HCT116 (cell line): ENCODE data around the gene PLEKHA8. TPM values are rescaled to one million over a fixed set of nuclear protein-coding genes. Genes with fewer than 3 reads are reported as not detected.

Experiments
- ATAC-seq: fragments of 200-7000 bp; cut with Tn5 transposase; 2 replicates; pipeline ENCODE4 v1.9.1; 2020; ENCODE audit warnings: mild to moderate bottlenecking, moderate library complexity
- BruUV-seq: library from RNA; stranded (reverse); fragments of 400-500 nt; replicated peaks from 2 replicates; lab custom pipeline; 2021; lab: Mats Ljungman, UMichigan
- CTCF ChIA-PET: fragments of 300-600 bp; sonication (Branson Sonifier 250); formaldehyde crosslinking; loops from one replicate; lab custom pipeline; 2021; ENCODE audit warnings: antibody characterized with exemption; lab: Charles Lee
- POLR2A ChIA-PET: fragments of 300-600, 350-600 bp; sonication (Branson Sonifier 250); formaldehyde crosslinking; loops from one replicate; lab custom pipeline; 2021; ENCODE audit warnings: antibody characterized with exemption; lab: Charles Lee
- RAD21 ChIA-PET, 2 experiments: fragments of 300-600 bp; sonication (Branson Sonifier 250); formaldehyde crosslinking; loops; one replicate each; lab custom pipeline; 2023; ENCODE audit warnings: low total read pairs in 2 of 2; ENCODE audit not compliant: uncharacterized antibody in 2 of 2, unreplicated experiment in 2 of 2, low non-redundant PET in 1 of 2; lab: Charles Lee
- DNase-seq: peaks from one replicate; pipeline ENCODE4 v3.0.0-alpha.2; 2010; ENCODE audit warnings: low read depth, low spot score
- H2AFZ ChIP-seq: fragments of 200-600 bp; shearing (Covaris generic), sonication (generic); 2 replicates; pipeline ENCODE4 v1.6.1; 2017; ENCODE audit warnings: low read depth, mixed run types, mixed read lengths, antibody characterized with exemption, low read length; ENCODE audit not compliant: poor library complexity, severe bottlenecking
- H3K27ac ChIP-seq: 2 replicates; pipeline ENCODE4 v1.5.1; 2012; ENCODE audit warnings: low read depth, low read length
- H3K27me3 ChIP-seq: fragments of 200-600 bp; sonication (generic); 2 replicates; pipeline ENCODE4 v1.6.1; 2016; ENCODE audit warnings: mixed run types, low read length, mixed read lengths; ENCODE audit not compliant: insufficient read depth
- H3K36me3 ChIP-seq, 2 experiments: fragments of 200-500 bp in 1 of 2; fragments of 200-600 bp in 1 of 2; sonication (Bioruptor generic) in 1 of 2; sonication (generic) in 1 of 2; 2 replicates each; pipeline versions ENCODE4 v1.5.1 to v1.6.1; 2014 to 2016; ENCODE audit warnings: low read length in 2 of 2, inconsistent platforms in 1 of 2, mixed read lengths in 1 of 2, mixed run types in 1 of 2; ENCODE audit not compliant: insufficient read depth in 2 of 2, control insufficient read depth in 1 of 2
- H3K4me1 ChIP-seq, 2 experiments: fragments of 200-600 bp in 1 of 2; sonication (generic) in 1 of 2; 2 replicates each; pipeline versions ENCODE4 v1.5.1 to v1.6.1; 2012 to 2017; ENCODE audit warnings: low read length in 2 of 2, inconsistent platforms in 1 of 2, mild to moderate bottlenecking in 1 of 2, mixed read lengths in 1 of 2, mixed run types in 1 of 2, moderate library complexity in 1 of 2; ENCODE audit not compliant: insufficient read depth in 2 of 2, control insufficient read depth in 1 of 2
- H3K4me2 ChIP-seq: fragments of 200-600 bp; sonication (generic); 2 replicates; pipeline ENCODE4 v1.6.1; 2017; ENCODE audit warnings: mixed run types, low read length, mixed read lengths
- H3K4me3 ChIP-seq, 2 experiments: fragments of 200-600 bp in 1 of 2; sonication (generic) in 1 of 2; replicated peaks in 1 of 2; 2 replicates each; pipeline ENCODE4 v1.5.1; 2011 to 2016; ENCODE audit warnings: low read length in 2 of 2, control low read depth in 1 of 2, low read depth in 1 of 2, mild to moderate bottlenecking in 1 of 2, mixed read lengths in 1 of 2, mixed run types in 1 of 2
- H3K79me2 ChIP-seq: fragments of 200-600 bp; sonication (generic); 2 replicates; pipeline ENCODE4 v1.6.1; 2017; ENCODE audit warnings: mild to moderate bottlenecking, mixed run types, low read length, moderate library complexity, mixed read lengths; ENCODE audit not compliant: insufficient read depth
- H3K9ac ChIP-seq: fragments of 200-600 bp; sonication (generic); 2 replicates; pipeline ENCODE4 v1.6.1; 2016; ENCODE audit warnings: low read length, mixed read lengths
- H3K9me2 ChIP-seq: fragments of 200-600 bp; sonication (generic), shearing (Covaris generic); 2 replicates; pipeline ENCODE4 v1.6.1; 2017; ENCODE audit warnings: mixed run types, mild to moderate bottlenecking, moderate library complexity; ENCODE audit not compliant: insufficient read depth
- H3K9me3 ChIP-seq, 2 experiments: fragments of 200-500 bp in 1 of 2; fragments of 200-600 bp in 1 of 2; sonication (Bioruptor generic) in 1 of 2; sonication (generic) in 1 of 2; 2 replicates each; pipeline ENCODE4 v1.6.1; 2014 to 2017; ENCODE audit warnings: low read length in 2 of 2, mixed read lengths in 2 of 2, inconsistent platforms in 1 of 2, low read depth in 1 of 2, mild to moderate bottlenecking in 1 of 2, mixed run types in 1 of 2, moderate library complexity in 1 of 2; ENCODE audit not compliant: control insufficient read depth in 1 of 2, insufficient read depth in 1 of 2
- H4K20me1 ChIP-seq: fragments of 200-600 bp; sonication (generic), shearing (Covaris generic); 2 replicates; pipeline ENCODE4 v1.6.1; 2017; ENCODE audit warnings: mixed run types, mild to moderate bottlenecking, moderate library complexity; ENCODE audit not compliant: insufficient read depth
- EGR1 ChIP-seq: IDR thresholded peaks from 2 replicates; pipeline ENCODE4 v1.6.1; 2012; ENCODE audit warnings: low read depth
- JUND ChIP-seq: IDR thresholded peaks from 2 replicates; pipeline ENCODE4 v1.6.1; 2012
- RAD21 ChIP-seq: IDR thresholded peaks from 2 replicates; pipeline ENCODE4 v1.6.1; 2012; ENCODE audit warnings: low read depth, mild to moderate bottlenecking
- intact Hi-C: fragments of 100-400 bp; cut with micrococcal nuclease; formaldehyde crosslinking; loops from 2 replicates; pipeline ENCODE4 v1.10.0; 2022
- total RNA-seq: library from RNA; stranded (reverse); gene quantifications from one replicate; pipeline ENCODE4 v1.2.1, GENCODE V29; 2021; ENCODE audit not compliant: unreplicated experiment
- TF ChIP-seq, protein P1 (sequence below): IDR thresholded peaks from 2 replicates; pipeline ENCODE4 v1.6.1; 2012
- TF ChIP-seq, protein P2 (sequence below), 3 experiments: fragments of 200-600 bp in 1 of 3; sonication (generic) in 1 of 3; IDR thresholded peaks in 2 of 3; conservative IDR thresholded peaks in 1 of 3; 2 replicates each; pipeline ENCODE4 v1.5.1; 2012 to 2017; ENCODE audit warnings: low read depth in 2 of 3, low read length in 2 of 3, antibody characterized with exemption in 1 of 3, borderline replicate concordance in 1 of 3, control low read depth in 1 of 3, mild to moderate bottlenecking in 1 of 3, mixed read lengths in 1 of 3, mixed run types in 1 of 3, moderate library complexity in 1 of 3; ENCODE audit not compliant: insufficient read depth in 1 of 3

Gene PLEKHA8
- total RNA-seq, 1 experiment from 2014 or later = 13.6 TPM

DNA sequence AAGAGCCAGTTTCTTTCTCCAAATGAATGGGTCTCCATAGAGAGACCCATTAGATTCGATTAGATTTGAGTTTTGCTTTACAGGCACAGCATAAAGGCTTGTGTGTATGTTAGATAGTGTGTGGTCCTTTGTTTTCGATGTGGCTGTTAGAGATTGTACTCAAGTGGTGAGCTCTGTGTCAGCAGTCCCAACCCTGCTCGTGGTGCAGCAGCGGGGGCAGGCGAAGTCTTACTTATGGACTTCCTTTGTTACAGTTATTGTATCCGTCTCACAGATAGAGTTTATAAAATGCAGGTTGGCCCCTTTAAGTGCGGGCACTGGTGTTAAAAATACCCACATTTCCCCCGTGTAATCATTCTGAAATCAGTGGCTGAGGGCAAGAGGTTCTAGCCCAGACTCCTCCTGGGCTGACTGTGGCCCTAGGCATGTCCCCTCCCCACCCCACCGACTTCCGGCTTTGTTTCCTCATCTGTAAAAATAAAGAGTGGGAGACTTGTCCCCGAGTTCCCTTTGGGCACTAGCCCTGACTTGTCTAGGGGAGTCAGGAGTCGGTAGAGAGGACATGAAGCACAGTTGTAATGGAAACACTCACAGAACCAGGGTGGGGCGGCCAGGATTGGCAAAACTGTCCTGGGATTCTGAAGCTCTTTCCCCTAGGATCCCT, 135.2 kb downstream of the PLEKHA8 start:
- POLR2A ChIA-PET = no interaction called here
- DNase-seq (no peak), ATAC-seq (no peak)
- H3K4me3 ChIP-seq = no peak overlapping the region
- H3K9ac ChIP-seq = no peak overlapping the region
- TF ChIP-seq, protein P1, sequence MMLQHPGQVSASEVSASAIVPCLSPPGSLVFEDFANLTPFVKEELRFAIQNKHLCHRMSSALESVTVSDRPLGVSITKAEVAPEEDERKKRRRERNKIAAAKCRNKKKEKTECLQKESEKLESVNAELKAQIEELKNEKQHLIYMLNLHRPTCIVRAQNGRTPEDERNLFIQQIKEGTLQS = no peak
- no peak for TF ChIP-seq EGR1
- H3K9me2 ChIP-seq = no peaks in the 10 kb centered on the region
- RAD21 ChIA-PET = no interaction called here
- H3K27ac ChIP-seq = no peak overlapping the region
- no peaks in the 10 kb centered on the region for H3K27me3 ChIP-seq
- CTCF ChIA-PET = interaction anchor here (0.6 to 2.1 kb wide), 2 partner anchors 401 to 628 kb away, joined by 3 to 17 read pairs; no protein-coding TSS in a partner anchor
- H3K36me3 ChIP-seq = no peaks in the 10 kb centered on the region
- peaks cover 0 to 17% of the 10 kb centered on the region in 2 experiments; a peak in 2 of 4 replicates for H3K4me1 ChIP-seq
- no peaks in the 10 kb centered on the region for H4K20me1 ChIP-seq
- BruUV-seq = no TSS peak
- no peaks in the 10 kb centered on the region for H3K9me3 ChIP-seq
- intact Hi-C loops = loop anchor here (10.0 kb wide), 1 partner anchor 581 kb away; no protein-coding TSS in a partner anchor
- H3K4me2 ChIP-seq = no peak overlapping the region
- H2AFZ ChIP-seq = no peak overlapping the region
- H3K79me2 ChIP-seq = no peaks in the 10 kb centered on the region

DNA sequence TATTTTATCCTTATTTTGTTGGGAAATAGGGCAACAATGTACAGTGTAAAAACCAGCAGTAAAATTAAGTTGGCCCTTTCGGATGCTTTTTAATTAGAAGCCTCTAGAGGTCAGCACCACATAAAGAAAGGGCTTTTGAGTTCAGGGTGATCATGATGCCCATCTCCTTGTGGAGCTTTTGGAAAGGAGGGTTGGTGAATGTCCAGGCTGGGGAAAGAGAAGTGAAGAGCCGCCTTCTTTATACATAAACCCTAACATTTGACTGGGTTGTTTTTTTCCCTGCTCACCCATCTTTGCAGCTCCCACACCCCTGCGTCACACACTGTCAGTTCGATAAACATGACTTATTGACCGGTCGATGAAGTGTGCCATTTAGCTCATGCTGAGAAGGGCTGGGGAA, 136.4 kb downstream of the PLEKHA8 start:
- no peaks in the 10 kb centered on the region for H3K79me2 ChIP-seq
- H3K9me2 ChIP-seq = no peaks in the 10 kb centered on the region
- no peak overlapping the region for H3K4me2 ChIP-seq
- intact Hi-C loops = loop anchor here (1.0 to 10.0 kb wide), 4 partner anchors 112 to 580 kb away; no protein-coding TSS in a partner anchor
- no peaks in the 10 kb centered on the region for H3K9me3 ChIP-seq
- ChIA-PET POLR2A (no interaction called here), CTCF (interaction anchor here (0.8 to 2.1 kb wide), 6 partner anchors 111 to 400 kb away, joined by 3 to 17 read pairs (median 4); no protein-coding TSS in a partner anchor), RAD21 (interaction anchor here in 1 of 2 experiments (0.6 to 1.2 kb wide), 2 partner anchors 111 to 745 kb away, joined by 3 to 4 read pairs; no protein-coding TSS in a partner anchor)
- no peak for TF ChIP-seq JUND
- TF ChIP-seq, protein P2, sequence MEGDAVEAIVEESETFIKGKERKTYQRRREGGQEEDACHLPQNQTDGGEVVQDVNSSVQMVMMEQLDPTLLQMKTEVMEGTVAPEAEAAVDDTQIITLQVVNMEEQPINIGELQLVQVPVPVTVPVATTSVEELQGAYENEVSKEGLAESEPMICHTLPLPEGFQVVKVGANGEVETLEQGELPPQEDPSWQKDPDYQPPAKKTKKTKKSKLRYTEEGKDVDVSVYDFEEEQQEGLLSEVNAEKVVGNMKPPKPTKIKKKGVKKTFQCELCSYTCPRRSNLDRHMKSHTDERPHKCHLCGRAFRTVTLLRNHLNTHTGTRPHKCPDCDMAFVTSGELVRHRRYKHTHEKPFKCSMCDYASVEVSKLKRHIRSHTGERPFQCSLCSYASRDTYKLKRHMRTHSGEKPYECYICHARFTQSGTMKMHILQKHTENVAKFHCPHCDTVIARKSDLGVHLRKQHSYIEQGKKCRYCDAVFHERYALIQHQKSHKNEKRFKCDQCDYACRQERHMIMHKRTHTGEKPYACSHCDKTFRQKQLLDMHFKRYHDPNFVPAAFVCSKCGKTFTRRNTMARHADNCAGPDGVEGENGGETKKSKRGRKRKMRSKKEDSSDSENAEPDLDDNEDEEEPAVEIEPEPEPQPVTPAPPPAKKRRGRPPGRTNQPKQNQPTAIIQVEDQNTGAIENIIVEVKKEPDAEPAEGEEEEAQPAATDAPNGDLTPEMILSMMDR (IDR thresholded peaks at IDR 0.05 in 2 of 3, conservative IDR thresholded peaks at IDR 0.05 in 1 of 3; ENCODE audit: borderline replicate concordance in 1 of 3, insufficient read depth in 1 of 3, low read depth in 2 of 3, low read length in 2 of 3) = peak; percentile 53 to 73 (median 64); a peak in 5 of 6 replicates
- TF ChIP-seq RAD21 = peak; percentile 87
- H3K9ac ChIP-seq = no peak overlapping the region
- H3K4me3 ChIP-seq = no peak overlapping the region
- no peaks in the 10 kb centered on the region for H3K36me3 ChIP-seq
- peak; percentile 33 for DNase-seq
- H3K27ac ChIP-seq = no peak overlapping the region
- ATAC-seq = peak; percentile 68
- no TSS peak for BruUV-seq
- H4K20me1 ChIP-seq = no peaks in the 10 kb centered on the region
- H3K27me3 ChIP-seq = no peaks in the 10 kb centered on the region
- H2AFZ ChIP-seq = no peak overlapping the region
- H3K4me1 ChIP-seq = peaks cover 0 to 12% of the 10 kb centered on the region in 2 experiments; a peak in 2 of 4 replicates
